ENCODE data around the gene ZNF23.
A peak's percentile ranks its signal among the peaks of the same experiment; 100 is the strongest.

Gene ZNF23

GRCh38 chr16:71472051-71472450 lies 10.0 kb upstream of the ZNF23 start:
- DNase-seq (ENCODE audit: low read depth in 1 of 2, low spot score in 1 of 2) = no peak

GRCh38 chr16:71467810-71468209 lies 5.8 kb upstream of the ZNF23 start:
- DNase-seq (ENCODE audit: low read depth in 1 of 2, low spot score in 1 of 2) = peak in 1 of 2 donors; percentile 14

GRCh38 chr16:71464231-71464630 lies 2.2 kb upstream of the ZNF23 start:
- DNase-seq (ENCODE audit: low read depth in 1 of 2, low spot score in 1 of 2) = no peak

- DNase-seq (ENCODE audit: low read depth in 1 of 2, low spot score in 1 of 2) = no peak
These were observed 1.1 kb downstream of the ZNF23 start for GRCh38 chr16:71460941-71461340.

GRCh38 chr16:71460236-71460635 lies 1.8 kb downstream of the ZNF23 start:
- no peak for DNase-seq (ENCODE audit: low read depth in 1 of 2, low spot score in 1 of 2)

GRCh38 chr16:71459510-71459909 lies 2.5 kb downstream of the ZNF23 start:
- DNase-seq (ENCODE audit: low read depth in 1 of 2, low spot score in 1 of 2) = no peak

GRCh38 chr16:71456801-71457200 lies 5.2 kb downstream of the ZNF23 start:
- no peak for DNase-seq (ENCODE audit: low read depth in 1 of 2, low spot score in 1 of 2)

- DNase-seq (ENCODE audit: low read depth in 1 of 2, low spot score in 1 of 2) = no peak
These were observed 9.0 kb downstream of the ZNF23 start for GRCh38 chr16:71453036-71453435.

GRCh38 chr16:71449020-71449419 lies 13.0 kb downstream of the ZNF23 start:
- DNase-seq (ENCODE audit: low read depth in 1 of 2, low spot score in 1 of 2) = no peak

- DNase-seq (ENCODE audit: low read depth in 1 of 2, low spot score in 1 of 2) = no peak
These were observed 13.7 kb downstream of the ZNF23 start for GRCh38 chr16:71448274-71448866.

- no peak for DNase-seq (ENCODE audit: low read depth in 1 of 2, low spot score in 1 of 2)
These were observed 18.3 kb downstream of the ZNF23 start for GRCh38 chr16:71443714-71444113.

GRCh38 chr16:71442051-71442440 lies 20.0 kb downstream of the ZNF23 start, which contains the start of gene TLE7:
Gene TLE7 (minus strand): TSS chr16:71442054. CDS start chr16:71433324, 8,730 bp downstream.
- DNase-seq (ENCODE audit: low read depth in 1 of 2, low spot score in 1 of 2) = no peak

- DNase-seq (ENCODE audit: low read depth in 1 of 2, low spot score in 1 of 2) = no peak
These were observed 20.5 kb downstream of the ZNF23 start for GRCh38 chr16:71441348-71442050.

- DNase-seq (ENCODE audit: low read depth in 1 of 2, low spot score in 1 of 2) = no peak
These were observed 21.2 kb downstream of the ZNF23 start for GRCh38 chr16:71440669-71441347.

GRCh38 chr16:71439523-71439922 lies 22.5 kb downstream of the ZNF23 start:
- no peak for DNase-seq (ENCODE audit: low read depth in 1 of 2, low spot score in 1 of 2)

GRCh38 chr16:71436473-71436872 lies 25.6 kb downstream of the ZNF23 start:
- DNase-seq (ENCODE audit: low read depth in 1 of 2, low spot score in 1 of 2) = no peak

- no peak for DNase-seq (ENCODE audit: low read depth in 1 of 2, low spot score in 1 of 2)
These were observed 29.1 kb downstream of the ZNF23 start for GRCh38 chr16:71432906-71433305.

GRCh38 chr16:71431991-71432390 lies 30.1 kb downstream of the ZNF23 start:
- DNase-seq (ENCODE audit: low read depth in 1 of 2, low spot score in 1 of 2) = no peak

GRCh38 chr16:71431176-71431575 lies 30.9 kb downstream of the ZNF23 start:
- DNase-seq (ENCODE audit: low read depth in 1 of 2, low spot score in 1 of 2) = no peak

GRCh38 chr16:71430744-71431143 lies 31.3 kb downstream of the ZNF23 start:
- DNase-seq (ENCODE audit: low read depth in 1 of 2, low spot score in 1 of 2) = no peak

- no peak for DNase-seq (ENCODE audit: low read depth in 1 of 2, low spot score in 1 of 2)
These were observed 32.5 kb downstream of the ZNF23 start for GRCh38 chr16:71429581-71429980.

- DNase-seq (ENCODE audit: low read depth in 1 of 2, low spot score in 1 of 2) = no peak
These were observed 33.2 kb downstream of the ZNF23 start for GRCh38 chr16:71428883-71429282.

Data from activated T-helper 1 cell treated with anti-CD3 and anti-CD28 coated beads, Interleukin-2, amount 50 U/mL, for 16 hours (primary cell).